T-helper 1 cell (primary cell): ENCODE results near the gene TSC1.
"Not testable (repeated sequence)": the region's sequence is repeated elsewhere in the genome, so short reads cannot be mapped to it uniquely, and the experiment has no call there.

Experiments used
- DNase-seq, 5 donors: peaks; one replicate each; pipeline ENCODE4 v3.0.0-alpha.2; 2012 to 2020

The TSC1 gene

DNA sequence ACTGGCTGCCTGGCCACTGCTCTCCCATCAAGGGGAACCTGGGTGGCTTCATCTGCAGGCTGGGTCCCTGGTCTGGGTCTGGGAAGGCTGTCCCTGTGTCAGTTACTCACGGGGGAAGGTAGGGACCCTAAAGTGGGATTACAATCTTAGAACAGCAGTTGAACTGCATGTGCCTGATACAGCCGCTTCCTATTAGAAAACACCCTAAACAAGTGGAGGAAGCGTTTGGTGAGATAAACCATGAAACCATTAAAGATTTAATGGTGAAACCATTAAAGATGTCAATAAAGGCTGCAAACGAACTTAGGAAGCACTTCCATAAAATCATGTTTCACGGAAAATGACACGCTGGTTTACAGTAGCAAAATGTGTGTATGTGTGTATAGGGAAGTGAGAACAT, 31.5 kb upstream of the TSC1 start:
- DNase-seq, result no peak

- DNase-seq, result no peak
Measured at GRCh38 chr9:132973713-132974112, 29.3 kb upstream of the TSC1 start.

DNA sequence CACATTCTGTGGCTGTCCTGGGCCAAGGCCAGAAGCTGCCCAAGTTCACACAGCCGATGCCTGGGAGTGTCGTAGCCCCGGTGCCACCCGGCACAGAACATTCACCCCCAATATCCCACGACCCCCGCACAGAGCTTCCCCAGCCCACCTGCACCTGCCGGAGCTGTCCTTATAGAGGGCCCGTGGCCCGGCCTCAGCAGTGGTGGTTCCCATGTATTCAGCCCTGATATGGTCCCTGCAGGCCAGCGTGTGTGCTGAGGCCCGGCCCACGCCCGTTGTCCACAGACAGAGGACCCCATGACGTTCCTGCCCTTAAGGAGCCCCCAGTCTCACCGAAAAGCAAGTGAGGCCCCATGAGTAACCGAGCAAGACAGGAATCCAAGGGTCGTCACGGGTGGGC, 28.8 kb upstream of the TSC1 start:
- DNase-seq, result no peak

DNA sequence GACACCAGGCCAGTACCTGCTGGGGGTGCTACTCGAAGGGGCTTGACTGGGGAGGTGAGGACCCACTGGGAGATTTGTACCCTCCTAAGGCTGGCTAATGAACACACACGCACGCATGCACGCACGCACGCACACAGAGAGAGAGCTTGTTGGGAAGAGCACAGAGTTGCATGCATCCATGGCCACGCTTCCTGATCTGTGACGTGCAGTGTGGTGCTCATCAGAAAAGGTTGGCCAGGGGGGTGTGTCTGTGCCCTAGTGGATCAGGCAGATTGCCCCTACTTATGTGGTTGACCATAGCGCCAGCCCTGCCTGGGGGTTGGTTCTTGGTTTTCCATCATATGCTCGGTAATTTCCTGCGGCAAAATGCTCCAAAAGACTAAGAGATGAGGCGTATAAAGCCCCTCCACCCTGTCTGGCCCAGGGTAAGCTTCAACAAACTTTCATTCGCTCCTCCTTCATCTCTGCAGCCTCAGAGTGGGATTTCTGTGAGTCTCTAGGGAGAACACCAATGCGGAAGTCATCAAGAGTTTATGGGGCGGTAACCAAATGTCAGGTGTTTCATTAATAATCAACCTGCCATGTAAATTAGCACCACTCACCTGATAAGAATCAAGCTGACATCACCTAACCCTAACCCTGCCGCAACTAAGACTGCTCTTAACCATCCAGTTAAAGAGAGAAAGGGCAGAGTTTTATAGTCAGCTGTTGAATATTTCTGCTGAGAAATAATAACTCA, 26.1 kb upstream of the TSC1 start:
- no peak for DNase-seq

- no peak for DNase-seq
Measured at GRCh38 chr9:132969783-132970182, 25.4 kb upstream of the TSC1 start.

- not testable (repeated sequence) for DNase-seq
Measured at GRCh38 chr9:132967908-132968307, 23.5 kb upstream of the TSC1 start.

- DNase-seq, result no peak
Measured at GRCh38 chr9:132965478-132965877, 21.1 kb upstream of the TSC1 start.

- DNase-seq, result no peak
Measured at GRCh38 chr9:132961002-132961401, 16.6 kb upstream of the TSC1 start.

GRCh38 chr9:132957805-132958204, 13.4 kb upstream of the TSC1 start:
- DNase-seq, result no peak

GRCh38 chr9:132955768-132956167, 11.4 kb upstream of the TSC1 start:
- DNase-seq, result no peak

DNA sequence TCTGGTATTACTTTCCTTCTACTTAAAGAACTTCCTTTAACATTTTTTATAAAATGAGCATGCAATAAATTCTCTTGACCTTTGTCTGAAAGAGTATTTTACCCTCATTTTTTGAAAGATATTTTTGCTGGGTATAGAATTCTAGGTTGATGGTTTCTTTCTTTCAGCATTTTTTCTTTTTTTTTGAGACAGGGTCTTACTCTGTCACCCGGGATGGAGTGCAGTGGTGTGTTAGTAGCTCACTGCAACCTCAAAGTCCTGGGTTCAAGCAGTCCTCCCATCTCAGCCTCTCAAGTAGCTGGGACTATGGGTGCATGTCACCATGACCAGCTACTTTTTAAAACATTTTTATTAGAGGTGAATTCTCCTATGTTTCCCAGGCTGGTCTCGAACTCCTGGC, 10.7 kb upstream of the TSC1 start:
- no peak for DNase-seq

DNA sequence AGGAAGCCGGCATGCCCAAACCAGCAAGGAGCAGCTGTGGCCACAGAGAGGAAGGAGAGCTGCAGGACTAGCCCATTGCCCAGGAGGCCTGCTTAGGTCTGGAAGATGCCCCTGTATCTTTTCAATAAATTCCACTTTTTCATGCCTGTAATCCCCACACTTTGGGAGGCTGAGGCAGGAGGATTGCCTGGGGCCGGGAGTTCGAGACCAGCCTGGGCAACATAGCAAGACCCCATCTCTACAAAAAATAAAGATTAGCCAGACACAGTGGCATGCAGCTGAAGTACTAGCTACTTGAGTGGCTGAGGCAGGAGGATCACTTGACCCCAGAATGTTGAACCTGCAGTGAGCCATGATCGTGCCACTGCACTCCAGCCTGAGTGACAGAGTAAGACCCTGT, 5.3 kb upstream of the TSC1 start:
- no peak for DNase-seq

GRCh38 chr9:132948482-132949050, 4.2 kb upstream of the TSC1 start:
- DNase-seq, result no peak

DNA sequence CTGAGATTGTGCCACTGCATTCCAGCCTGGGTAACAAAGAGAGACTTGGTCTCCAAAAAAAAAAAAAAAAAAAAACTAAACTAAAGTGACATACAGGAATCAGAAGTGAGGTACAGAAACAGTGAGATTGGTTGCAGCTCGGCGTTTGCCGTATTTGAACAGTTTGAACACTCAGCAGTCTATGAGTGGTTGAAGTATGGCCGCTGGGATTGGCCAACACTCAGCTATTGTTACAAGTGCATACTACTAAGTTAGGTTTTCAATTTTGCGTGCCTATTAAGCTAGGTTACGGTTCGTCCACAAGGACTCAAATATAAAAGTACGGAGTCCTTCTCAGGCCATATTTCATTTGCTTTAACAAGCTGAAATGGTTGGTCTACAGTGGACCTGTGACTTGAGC, 3.3 kb upstream of the TSC1 start:
- no peak for DNase-seq

- DNase-seq, result no peak
Measured at GRCh38 chr9:132946631-132947295, 2.3 kb upstream of the TSC1 start.

GRCh38 chr9:132946211-132946610, 1.8 kb upstream of the TSC1 start:
- no peak for DNase-seq

- no peak for DNase-seq
Measured at GRCh38 chr9:132945186-132946130, 1.0 kb upstream of the TSC1 start.

DNA sequence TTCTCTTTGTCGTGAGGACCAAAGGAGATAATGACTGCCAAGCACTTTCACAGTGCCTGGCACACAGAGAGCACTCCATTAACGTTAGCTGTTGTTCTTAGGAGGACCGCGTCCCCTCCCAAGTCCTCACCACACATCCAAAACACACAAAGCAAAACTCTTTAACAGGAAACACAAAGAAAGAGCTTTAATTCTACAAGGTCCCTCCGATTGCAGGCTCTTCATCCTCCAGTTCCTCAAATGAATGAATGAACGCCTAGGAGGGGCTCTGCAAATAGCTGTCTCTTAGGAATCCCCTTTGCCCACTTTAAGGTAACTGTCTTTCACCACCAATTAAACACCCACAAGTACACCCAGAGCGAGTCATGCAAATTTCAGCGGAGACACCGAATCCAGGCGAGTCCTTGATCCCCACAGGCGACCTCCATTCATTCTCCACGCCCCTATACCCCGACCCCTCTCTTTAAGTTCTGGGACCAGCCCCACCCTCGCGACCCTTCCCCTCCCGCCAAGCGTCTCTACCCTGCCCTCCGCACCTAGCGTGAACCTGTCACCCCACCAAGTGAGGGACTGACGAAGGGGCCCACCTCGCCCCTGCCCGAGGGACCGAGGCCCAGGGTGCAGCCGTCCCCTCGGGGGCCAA, 644 bp downstream of the TSC1 start:
- peak in 1 of 5 donors; percentile 4 for DNase-seq

- no peak for DNase-seq
Measured at GRCh38 chr9:132942541-132943182, 1.8 kb downstream of the TSC1 start.

- no peak for DNase-seq
Measured at GRCh38 chr9:132939169-132939568, 5.2 kb downstream of the TSC1 start.

DNA sequence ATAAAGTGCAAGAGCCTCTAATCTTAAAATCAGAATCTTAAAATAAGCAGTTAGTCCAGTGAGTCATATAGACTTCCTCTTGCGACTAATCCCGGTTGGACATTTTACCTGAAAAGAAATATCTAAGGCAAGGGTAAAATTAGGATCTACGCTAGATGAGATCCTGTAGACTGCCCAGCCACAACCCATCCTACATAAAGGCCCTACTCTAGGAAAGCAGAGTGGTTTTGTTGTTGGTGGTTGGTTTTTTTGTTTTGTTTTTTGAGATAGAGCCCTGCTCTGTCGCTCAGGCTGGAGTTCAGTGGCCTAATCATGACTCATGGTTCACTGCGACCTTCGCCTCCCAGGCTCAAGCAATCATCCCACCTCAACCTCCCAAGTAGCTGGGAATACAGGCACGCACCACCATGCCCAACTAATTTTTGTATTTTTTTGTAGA, 6.9 kb downstream of the TSC1 start:
- no peak for DNase-seq

- DNase-seq, result no peak
Measured at GRCh38 chr9:132935026-132935425, 9.4 kb downstream of the TSC1 start.
